Mesodermal cell (in vitro differentiated cells): ENCODE data around the gene RSPH1.

Source experiments
- H3K27ac ChIP-seq: 2 replicates; pipeline ENCODE4 v1.7.0; 2013; ENCODE audit warnings: mild to moderate bottlenecking, low read depth, low read length, moderate library complexity; ENCODE audit not compliant: severe bottlenecking
- H3K36me3 ChIP-seq: 2 replicates; pipeline ENCODE4 v1.7.1; 2013; ENCODE audit warnings: mild to moderate bottlenecking, low read length, moderate library complexity; ENCODE audit not compliant: control insufficient read depth, insufficient read depth
- H3K4me1 ChIP-seq: one replicate; pipeline ENCODE4 v1.7.1; 2013; ENCODE audit warnings: mild to moderate bottlenecking, low read length; ENCODE audit not compliant: insufficient read depth, control insufficient read depth, poor library complexity, severe bottlenecking
- H3K4me3 ChIP-seq: 2 replicates; pipeline ENCODE4 v1.7.0; 2013; ENCODE audit warnings: low read length, control low read depth, mild to moderate bottlenecking; ENCODE audit not compliant: insufficient read depth, poor library complexity, severe bottlenecking; ENCODE audit errors: extremely low read depth
- H3K9me3 ChIP-seq: 2 replicates; pipeline ENCODE4 v1.7.1; 2013; ENCODE audit warnings: mild to moderate bottlenecking, low read length, moderate library complexity; ENCODE audit not compliant: control insufficient read depth
- WGBS, 2 experiments: methylation state at CpG; one replicate each; pipeline ENCODE4 v1.1.5; 2013; ENCODE audit warnings: missing lambda C conversion rate in 2 of 2; ENCODE audit not compliant: insufficient coverage in 2 of 2; 5-methylcytosine and 5-hydroxymethylcytosine counted together

Gene RSPH1

GRCh38 chr21:42461881-42462877 lies 33.8 kb downstream of the RSPH1 start:
- Histone ChIP-seq H3K27ac (no peak overlapping the region), H3K9me3 (no peaks in the 10 kb centered on the region), H3K36me3 (no peaks in the 10 kb centered on the region), H3K4me1 (no peaks in the 10 kb centered on the region), H3K4me3 (no peak overlapping the region)
- 91% methylated on average over 8 of the region's 10 CpGs for WGBS, 2 experiments

DNA sequence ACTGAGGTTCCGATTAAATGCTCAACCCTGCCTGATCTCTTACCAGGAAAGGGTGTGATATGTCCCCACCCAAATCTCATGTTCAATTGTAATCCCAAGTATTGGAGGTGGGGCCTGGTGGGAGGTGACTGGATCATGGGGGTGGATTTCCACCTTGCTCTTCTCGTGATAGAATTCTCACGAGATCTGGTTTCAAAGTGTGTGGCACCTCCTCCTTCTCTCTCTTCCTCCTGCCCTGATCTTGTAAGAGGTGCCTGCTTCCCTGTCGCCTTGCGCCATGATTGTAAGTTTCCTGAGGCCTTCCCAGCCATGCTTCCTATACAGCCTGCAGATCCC lies 34.9 kb downstream of the RSPH1 start:
- Histone ChIP-seq H3K4me1 (peaks cover 3% of the 10 kb centered on the region), H3K4me3 (no peak overlapping the region), H3K27ac (no peak overlapping the region), H3K36me3 (no peaks in the 10 kb centered on the region), H3K9me3 (no peaks in the 10 kb centered on the region)
- WGBS, 2 experiments = 91 to 94% methylated on average over 4 of the region's 5 CpGs

GRCh38 chr21:42460391-42461184 lies 35.4 kb downstream of the RSPH1 start:
- H3K36me3 ChIP-seq = no peaks in the 10 kb centered on the region
- 90 to 94% methylated on average over 12 to 13 of the region's 14 CpGs for WGBS, 2 experiments
- no peak overlapping the region for H3K4me3 ChIP-seq
- H3K4me1 ChIP-seq = peaks cover 4% of the 10 kb centered on the region
- H3K9me3 ChIP-seq = no peaks in the 10 kb centered on the region
- no peak overlapping the region for H3K27ac ChIP-seq

- H3K4me3 ChIP-seq = no peak overlapping the region
- H3K36me3 ChIP-seq = no peaks in the 10 kb centered on the region
- 81 to 91% methylated on average over 9 of the region's 11 CpGs for WGBS, 2 experiments
- peaks cover 4% of the 10 kb centered on the region for H3K4me1 ChIP-seq
- H3K27ac ChIP-seq = no peak overlapping the region
- H3K9me3 ChIP-seq = no peaks in the 10 kb centered on the region
Measured at GRCh38 chr21:42459546-42460215, 36.3 kb downstream of the RSPH1 start.

GRCh38 chr21:42459082-42459460 lies 37.0 kb downstream of the RSPH1 start:
- H3K4me3 ChIP-seq = no peak overlapping the region

GRCh38 chr21:42456457-42456856 lies 39.6 kb downstream of the RSPH1 start:
- H3K9me3 ChIP-seq = no peaks in the 10 kb centered on the region
- H3K36me3 ChIP-seq = no peaks in the 10 kb centered on the region
- H3K4me1 ChIP-seq = peaks cover 4% of the 10 kb centered on the region
- H3K27ac ChIP-seq = no peak overlapping the region
- no peak overlapping the region for H3K4me3 ChIP-seq
- WGBS, 2 experiments = 79 to 86% methylated on average over 6 of the region's 8 CpGs

More at GRCh38 chr21:42459082-42459460, 37.0 kb downstream of the RSPH1 start:
- peaks cover 4% of the 10 kb centered on the region for H3K4me1 ChIP-seq
- H3K27ac ChIP-seq = no peak overlapping the region
- H3K36me3 ChIP-seq = no peaks in the 10 kb centered on the region
- 80 to 100% methylated on average over 1 of the region's 1 CpG for WGBS, 2 experiments
- H3K9me3 ChIP-seq = no peaks in the 10 kb centered on the region

DNA sequence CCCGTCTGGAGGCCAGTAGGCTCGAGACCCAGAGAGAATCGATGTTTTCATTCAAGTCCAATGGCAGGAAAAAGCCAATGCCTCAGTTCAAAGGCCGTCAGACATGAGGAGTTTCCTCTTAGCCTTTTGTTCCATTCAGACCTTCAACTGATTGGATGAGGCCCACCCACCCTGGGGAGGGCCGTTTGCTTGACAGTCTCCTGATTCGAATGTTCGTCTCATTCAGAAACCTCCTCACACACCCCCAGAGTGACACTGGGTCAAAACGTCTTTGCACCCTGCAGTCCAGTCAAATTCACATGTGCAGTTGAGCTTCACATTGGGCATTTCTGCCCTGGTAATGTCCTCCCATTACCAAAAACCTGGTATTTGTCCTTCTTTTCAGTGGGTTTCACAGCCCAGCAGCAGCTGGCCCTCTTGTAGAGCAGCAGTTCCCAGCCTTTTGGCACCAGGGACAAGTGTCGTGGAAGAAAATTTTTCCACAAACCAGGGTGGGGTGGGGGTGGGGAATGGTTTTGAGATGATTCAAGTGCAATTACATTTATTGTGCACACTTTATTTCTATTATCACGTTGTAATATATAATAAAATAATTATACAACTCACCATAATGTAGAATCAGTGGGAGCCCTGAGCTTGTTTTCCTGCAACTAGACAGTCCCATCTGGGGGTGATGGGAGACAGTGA lies 40.1 kb downstream of the RSPH1 start:
- H3K9me3 ChIP-seq = no peaks in the 10 kb centered on the region
- H3K27ac ChIP-seq = no peak overlapping the region
- WGBS, 2 experiments = 87 to 93% methylated on average over 6 to 8 of the region's 10 CpGs
- H3K36me3 ChIP-seq = no peaks in the 10 kb centered on the region
- no peak overlapping the region for H3K4me3 ChIP-seq
- peaks cover 4% of the 10 kb centered on the region for H3K4me1 ChIP-seq

DNA sequence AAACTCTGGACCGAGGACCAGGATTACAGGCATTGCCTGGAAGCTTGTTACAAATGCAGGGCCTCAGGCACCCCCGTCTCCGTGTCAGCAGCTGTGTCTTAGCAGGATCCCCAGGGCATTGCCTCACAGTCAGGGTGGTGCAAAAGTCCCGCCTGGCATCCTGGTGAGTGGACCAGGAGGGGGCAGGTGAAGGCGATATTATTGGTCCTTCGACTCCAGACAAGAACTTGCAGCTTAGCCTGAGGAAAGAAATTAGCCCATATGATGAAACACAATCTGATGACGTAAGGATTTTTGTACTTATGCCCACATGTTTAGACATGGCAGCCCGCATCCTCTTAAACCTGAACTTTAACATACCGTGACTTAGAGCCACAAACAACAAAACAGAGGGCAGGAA lies 40.8 kb downstream of the RSPH1 start:
- no peak overlapping the region for H3K27ac ChIP-seq
- 65 to 82% methylated on average over 6 to 9 of the region's 9 CpGs for WGBS, 2 experiments
- H3K4me3 ChIP-seq = no peak overlapping the region
- H3K9me3 ChIP-seq = no peaks in the 10 kb centered on the region
- peaks cover 4% of the 10 kb centered on the region for H3K4me1 ChIP-seq
- no peaks in the 10 kb centered on the region for H3K36me3 ChIP-seq

GRCh38 chr21:42454786-42455185 lies 41.2 kb downstream of the RSPH1 start:
- peaks cover 4% of the 10 kb centered on the region for H3K4me1 ChIP-seq
- no peaks in the 10 kb centered on the region for H3K36me3 ChIP-seq
- H3K9me3 ChIP-seq = no peaks in the 10 kb centered on the region
- 72 to 76% methylated on average over 8 of the region's 9 CpGs for WGBS, 2 experiments
- no peak overlapping the region for H3K4me3 ChIP-seq
- no peak overlapping the region for H3K27ac ChIP-seq

GRCh38 chr21:42453986-42454570 lies 41.9 kb downstream of the RSPH1 start:
- 93 to 94% methylated on average over 18 to 19 of the region's 19 CpGs for WGBS, 2 experiments
- H3K27ac ChIP-seq = no peak overlapping the region

More at GRCh38 chr21:42453986-42454570, 41.9 kb downstream of the RSPH1 start:
- H3K4me3 ChIP-seq = no peak overlapping the region
- H3K4me1 ChIP-seq = peaks cover 4% of the 10 kb centered on the region
- H3K36me3 ChIP-seq = no peaks in the 10 kb centered on the region
- no peaks in the 10 kb centered on the region for H3K9me3 ChIP-seq
